HG03039 (cell line): ENCODE data around the gene B3GNT8.
"Not testable (repeated sequence)": the region's sequence is repeated elsewhere in the genome, so short reads cannot be mapped to it uniquely, and the experiment has no call there.

Source experiments
- ATAC-seq: cut with Tn5 transposase; IDR thresholded peaks from one replicate; pipeline ENCODE4 v1.9.1; 2021; ENCODE audit warnings: mild to moderate bottlenecking, moderate library complexity; ENCODE audit not compliant: unreplicated experiment

B3GNT8 gene, protein sequence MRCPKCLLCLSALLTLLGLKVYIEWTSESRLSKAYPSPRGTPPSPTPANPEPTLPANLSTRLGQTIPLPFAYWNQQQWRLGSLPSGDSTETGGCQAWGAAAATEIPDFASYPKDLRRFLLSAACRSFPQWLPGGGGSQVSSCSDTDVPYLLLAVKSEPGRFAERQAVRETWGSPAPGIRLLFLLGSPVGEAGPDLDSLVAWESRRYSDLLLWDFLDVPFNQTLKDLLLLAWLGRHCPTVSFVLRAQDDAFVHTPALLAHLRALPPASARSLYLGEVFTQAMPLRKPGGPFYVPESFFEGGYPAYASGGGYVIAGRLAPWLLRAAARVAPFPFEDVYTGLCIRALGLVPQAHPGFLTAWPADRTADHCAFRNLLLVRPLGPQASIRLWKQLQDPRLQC

DNA sequence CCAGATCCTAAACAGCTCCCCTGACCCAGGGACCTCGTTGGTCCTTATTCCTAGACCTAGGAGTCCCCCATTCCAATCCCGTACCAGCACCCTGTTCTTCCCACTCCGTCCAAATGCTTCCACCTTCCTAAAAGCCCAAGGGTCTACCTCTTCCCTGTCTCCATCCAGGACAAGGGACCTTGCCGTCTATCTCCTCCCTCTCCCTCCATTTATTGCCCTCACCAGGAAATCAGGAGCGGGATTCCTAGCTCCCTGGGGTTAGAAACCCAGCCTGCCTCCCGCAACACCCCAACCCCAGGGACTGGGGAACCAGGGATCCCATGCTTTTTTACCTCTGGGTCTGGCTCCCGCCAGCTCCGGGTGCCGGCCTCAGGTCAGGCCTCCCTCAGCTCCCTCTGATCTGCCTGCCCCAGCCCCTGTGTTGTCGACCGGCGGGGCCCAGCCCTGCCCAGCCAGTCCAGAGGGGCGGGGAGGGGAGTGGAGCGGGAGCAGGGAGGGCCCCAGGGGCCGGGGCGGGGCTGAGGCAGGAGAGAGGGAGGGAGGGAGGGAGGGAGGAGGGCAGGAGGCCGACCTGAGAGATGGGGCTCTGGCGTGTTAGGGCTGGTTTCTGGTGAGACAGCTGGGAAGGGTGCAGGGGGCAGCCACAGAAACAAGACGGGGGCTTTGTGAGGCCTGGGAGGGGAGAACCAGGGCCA, at the start of gene B3GNT8:
Gene B3GNT8 (minus strand): TSS at position 423 of the 695 bp plus-strand sequence. CDS start 596 bp downstream, outside the sequence.
- ATAC-seq: no peak

DNA sequence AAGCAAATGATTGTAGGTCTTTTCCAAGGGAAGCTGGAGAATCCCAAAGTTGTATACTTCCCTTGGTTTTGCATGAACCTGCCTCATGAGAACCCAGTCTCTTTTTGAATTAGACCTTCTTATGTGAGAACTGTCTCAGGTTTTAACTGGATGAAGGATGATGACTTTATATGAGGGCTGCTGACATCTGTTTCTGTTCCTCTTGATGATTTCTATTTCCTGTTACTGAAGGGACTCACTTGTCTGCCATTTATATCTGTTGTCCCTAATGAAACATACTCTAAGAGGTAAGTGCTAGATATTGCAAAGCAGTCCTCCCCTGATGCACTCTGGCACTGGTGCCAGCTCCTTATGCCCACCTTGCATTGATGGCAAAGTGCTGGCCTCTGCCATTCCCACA, 49.4 kb upstream of the B3GNT8 start:
- ATAC-seq: no peak

DNA sequence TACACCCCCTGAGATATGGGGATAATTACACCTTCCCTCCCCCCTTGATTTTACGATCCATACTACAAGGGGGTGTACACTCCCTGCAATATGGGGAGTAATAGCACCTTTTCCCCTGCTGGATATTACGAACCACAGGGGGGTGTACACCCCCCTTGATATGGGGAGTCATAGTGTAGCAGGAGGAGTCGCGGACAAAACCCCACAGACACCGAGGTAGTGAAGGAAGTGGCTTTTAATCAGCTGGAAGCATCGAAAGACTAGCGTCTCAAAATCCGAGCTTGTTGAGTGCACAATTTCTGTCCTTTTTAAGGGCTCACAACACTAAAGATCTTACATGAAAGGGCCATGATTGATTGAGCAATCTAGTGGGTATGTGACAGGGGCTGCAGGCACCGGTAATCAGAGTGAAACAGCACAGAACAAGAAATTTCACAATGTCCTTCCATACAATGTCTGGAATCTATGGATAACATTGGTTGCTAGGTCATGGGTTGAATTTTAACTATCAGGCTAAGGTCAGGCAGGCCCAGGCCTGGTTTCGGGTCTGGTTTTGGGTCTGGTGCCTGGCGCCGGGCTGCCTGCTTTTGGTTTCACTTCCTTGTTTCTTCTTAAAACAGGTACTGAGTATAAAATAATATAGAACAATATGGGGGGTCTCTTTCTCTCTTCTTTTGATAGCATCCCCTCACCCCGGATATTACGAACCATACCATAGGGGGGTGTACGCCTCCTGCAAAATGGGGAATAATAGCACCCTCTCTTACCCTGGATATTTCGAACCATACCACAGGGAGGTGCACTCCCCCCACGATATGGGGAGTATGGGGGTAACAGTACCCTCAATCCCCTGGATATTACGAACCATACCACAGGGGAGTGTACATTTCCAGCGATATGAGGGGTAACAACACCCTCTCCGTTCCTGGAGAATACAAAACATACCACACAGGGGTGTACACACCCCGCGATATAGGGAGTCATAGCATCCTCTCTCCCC, 36.4 kb upstream of the B3GNT8 start:
- not testable (repeated sequence) for ATAC-seq

DNA sequence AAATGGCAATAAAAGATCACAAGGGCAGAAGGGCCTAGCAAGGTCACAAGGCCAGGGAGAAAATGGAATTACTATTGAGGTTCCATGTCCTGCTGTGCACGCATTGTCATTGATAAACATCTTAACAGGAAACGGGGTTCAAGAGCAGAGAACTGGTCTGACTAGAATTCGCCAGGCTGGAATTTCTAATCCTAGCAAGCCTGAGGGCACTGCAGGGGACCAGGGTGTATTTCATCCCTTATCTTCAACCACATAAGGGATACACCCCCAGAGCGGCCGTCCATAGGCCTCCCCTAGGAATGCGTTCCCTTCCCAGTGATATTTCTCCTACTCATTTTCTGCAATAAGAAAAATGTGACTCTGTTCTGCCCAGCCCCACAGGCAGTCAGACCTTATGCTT, 35.3 kb upstream of the B3GNT8 start:
- ATAC-seq: no peak

DNA sequence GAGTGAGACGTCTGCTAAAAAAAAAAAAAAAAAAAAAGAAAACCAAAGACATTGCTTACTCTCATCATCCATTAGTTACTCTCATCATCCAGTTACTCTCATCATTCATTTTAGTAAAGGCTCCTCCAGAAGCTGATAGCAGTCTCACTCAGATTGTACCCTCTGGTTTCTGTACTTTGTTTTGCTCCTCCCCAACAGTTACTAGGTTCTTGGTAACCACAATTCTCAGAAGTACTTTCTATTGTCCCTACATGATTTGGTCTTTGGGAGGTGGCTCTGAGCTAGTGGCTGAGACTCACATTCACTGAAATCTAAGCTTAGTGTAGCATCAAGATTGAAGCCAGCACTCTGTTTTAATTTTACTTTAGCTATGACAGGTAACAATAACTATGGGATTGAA, 30.1 kb upstream of the B3GNT8 start:
- ATAC-seq: no peak

DNA sequence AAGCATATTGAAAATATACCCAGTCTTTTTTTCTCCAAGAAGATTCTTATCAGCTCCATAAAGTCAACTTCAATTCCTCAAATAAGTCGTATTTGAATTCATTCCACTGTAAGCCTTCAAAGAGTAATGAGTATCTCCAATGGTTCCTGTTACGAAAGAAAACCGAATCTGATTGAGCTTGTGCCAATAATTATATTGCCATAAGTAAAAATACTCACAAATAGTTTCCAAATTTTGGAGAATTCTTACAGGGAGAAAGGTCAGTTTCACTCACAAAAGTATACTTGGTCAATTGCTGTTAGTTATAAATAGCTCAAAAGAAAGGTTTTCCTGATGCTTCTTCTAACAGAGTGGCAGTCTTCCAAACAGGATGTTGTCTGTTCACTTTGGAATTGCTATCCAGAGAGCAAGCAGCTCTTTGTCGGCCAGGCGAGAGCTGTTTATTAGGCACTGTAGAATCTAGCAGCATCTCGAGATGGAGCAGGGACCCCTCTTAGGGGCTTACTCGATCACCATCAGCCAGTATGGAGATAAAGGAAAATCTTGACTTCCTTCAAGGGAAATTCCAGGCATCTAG, 29.3 kb upstream of the B3GNT8 start:
- ATAC-seq: no peak

DNA sequence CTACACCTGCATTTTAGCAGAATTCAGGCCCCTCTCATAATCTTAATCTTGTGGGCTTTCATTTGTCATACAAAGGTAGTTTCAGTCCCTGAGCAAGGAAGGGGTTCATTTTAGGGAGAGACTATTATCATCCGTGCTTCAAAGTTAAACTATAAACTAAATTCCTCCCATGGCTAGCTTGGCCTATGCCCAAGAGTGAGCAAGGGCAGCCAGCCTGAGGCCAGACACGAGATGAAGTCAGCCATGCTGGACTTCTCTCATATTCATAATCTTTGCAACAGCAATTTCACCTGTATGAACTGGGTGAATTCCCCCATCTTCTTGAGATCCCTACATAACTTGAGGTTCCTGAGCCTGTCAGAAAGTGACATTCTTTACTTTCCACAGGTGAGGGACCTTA, 28.8 kb upstream of the B3GNT8 start:
- ATAC-seq: no peak

DNA sequence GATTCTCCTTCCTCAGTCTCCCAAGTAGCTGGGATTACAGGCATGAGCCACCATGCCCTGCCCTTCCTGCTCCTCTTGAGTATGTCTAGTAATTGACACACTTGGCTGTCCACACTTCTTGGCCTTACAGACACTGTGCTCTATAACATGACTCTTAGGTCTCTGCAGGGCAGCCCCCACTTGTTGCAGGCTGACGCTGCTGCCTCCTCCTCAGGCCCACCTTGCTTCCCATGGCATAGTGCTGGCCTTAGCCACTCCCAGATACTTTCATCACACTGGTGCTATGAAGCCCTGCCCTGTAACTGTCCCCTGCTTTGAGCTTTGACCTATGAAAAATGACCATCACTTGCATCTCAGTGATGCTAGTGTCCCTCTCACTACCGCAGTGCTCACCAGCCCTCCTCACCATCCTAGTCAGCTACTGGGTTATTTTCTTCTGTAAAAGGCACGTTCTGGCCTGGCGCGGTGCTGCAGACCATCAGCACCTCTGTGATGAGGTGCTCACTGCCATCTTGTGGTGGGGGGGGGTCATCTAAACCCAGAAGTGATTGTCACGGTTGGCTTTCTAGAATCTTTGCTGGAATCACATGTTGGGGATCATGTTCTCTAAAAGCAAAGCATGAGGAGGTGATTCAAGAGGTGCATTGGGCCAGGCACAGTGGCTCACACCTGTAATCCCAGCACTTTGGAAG, 25.6 kb upstream of the B3GNT8 start:
- no peak for ATAC-seq

DNA sequence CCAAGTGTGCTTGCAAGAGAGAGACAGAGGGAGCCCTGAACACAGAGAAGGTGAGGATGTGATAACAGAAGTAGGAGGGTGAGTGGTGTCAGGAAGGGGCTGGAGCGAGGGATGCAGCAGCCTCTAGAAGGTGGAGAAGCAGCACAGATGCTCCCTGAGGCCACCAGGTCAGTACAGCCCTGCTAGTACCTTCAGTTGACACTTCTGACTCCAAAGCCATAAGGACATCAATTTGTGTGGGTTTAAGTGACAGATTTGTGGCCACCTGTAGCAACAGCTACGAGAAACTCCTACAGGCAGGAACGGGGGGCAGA, 22.6 kb upstream of the B3GNT8 start:
- no peak for ATAC-seq

DNA sequence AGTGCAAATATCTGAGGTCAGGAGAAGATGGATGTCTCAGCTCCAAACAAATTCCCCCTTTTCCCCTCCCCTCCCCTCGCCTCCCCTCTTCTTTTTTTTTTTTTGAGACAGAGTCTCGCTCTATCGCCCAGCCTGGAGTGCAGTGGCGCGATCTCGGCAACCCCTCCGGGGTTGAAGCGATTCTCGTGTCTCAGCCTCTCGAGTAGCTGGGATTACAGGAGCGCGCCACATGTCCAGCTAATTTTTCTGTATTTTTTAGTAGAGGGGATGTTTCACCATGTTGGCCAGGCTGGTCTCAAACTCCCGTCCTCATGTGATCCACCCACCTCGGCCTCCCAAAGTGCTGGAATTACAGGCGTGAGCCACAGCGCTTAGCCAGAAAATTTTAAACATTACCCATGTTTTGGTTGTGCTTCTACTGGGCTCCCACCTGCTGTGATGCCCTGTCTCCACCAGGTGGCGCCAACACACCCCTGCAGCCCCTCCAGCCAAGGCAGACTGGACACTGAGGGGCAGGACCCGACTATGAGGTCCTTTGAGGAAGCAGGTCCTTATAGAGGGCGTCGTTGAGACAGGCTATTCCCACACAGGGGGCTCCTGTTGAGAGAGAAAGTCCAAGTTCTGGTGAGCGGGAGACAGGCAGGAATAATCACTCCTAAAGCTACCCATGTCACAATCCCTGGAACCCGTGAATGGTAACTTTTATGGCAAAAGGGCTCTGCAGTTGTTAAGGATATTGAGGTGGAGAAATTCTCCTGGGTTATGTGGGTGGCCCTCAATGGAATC, 22.1 kb upstream of the B3GNT8 start:
- ATAC-seq: no peak

DNA sequence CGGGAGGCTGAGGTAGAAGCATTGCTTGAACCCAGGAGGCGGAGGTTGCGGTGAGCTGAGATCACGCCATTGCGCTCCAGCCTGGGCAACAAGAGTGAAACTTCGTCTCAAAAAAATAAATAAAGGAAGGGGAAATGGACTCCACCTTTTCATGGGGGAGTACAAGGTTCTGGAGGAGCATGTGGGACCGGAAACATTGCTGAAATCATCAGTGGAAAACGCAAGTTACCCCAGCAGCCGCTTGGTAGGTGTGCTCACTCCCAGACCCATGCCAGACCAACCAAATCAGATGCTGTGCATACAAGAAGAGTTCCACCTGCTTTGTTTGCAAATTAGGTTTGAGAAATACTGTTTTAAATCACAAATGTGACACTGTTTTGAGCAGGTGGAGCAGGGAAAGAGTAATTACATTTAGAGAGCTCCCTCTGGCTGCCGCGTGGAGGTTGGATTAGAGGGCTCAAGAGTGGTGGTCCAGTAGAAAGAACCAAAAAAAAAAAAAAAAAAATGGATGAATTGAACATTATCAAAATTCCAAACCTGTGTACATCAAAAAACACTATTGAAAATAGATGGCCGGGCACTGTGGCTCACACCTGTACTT, 20.7 kb upstream of the B3GNT8 start:
- ATAC-seq: no peak

DNA sequence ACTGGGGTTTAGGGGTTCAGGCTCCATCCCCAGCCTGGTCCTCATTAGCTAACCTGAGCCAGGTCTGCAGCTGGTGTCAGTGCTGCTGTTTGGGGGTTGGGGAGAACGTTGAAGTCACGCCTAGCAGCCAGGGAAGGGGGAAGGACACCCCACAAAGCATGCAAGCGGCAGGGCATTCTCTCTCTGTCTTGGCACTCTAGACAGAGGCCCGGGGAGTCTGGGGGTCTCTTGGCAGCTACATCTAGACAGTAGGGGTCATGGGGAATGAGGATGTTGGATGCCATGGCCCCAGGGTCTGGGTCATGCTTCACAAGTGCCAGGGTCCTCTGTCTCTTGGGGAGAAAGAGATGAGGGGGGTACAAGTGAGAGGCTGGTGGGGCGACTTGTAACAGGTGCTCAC, 18.4 kb upstream of the B3GNT8 start:
- ATAC-seq: no peak

DNA sequence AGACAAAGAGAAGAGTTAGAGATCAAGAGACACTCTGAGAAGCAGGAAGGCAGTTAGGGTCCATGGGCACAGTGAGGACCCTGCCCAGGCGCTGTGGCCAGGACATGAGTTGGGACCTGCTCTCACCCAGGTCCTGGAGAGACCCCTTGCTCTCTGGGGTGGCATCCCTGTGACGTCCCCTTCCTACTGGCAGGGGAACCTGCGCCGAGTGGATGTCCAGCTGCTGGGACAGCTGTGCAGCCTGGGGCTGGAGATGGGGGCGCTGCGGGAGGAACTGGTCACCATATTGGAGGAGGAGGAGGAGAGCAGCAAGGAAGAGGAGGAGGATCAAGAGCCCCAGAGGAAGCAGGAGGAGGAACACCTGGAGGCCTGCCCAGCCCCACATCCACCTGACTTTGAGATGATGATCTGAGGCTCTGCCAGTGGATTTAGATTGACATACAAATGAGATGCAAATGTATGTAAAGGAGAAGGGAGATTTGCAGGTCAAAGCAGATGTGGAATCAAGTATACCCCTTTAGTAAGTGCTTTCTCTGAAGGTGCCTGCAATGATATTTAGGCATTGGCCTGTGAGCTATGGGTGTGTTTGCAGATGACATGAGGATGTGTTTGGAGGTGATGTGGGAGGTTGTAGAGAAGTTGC, 16.8 kb upstream of the B3GNT8 start:
- ATAC-seq: no peak

DNA sequence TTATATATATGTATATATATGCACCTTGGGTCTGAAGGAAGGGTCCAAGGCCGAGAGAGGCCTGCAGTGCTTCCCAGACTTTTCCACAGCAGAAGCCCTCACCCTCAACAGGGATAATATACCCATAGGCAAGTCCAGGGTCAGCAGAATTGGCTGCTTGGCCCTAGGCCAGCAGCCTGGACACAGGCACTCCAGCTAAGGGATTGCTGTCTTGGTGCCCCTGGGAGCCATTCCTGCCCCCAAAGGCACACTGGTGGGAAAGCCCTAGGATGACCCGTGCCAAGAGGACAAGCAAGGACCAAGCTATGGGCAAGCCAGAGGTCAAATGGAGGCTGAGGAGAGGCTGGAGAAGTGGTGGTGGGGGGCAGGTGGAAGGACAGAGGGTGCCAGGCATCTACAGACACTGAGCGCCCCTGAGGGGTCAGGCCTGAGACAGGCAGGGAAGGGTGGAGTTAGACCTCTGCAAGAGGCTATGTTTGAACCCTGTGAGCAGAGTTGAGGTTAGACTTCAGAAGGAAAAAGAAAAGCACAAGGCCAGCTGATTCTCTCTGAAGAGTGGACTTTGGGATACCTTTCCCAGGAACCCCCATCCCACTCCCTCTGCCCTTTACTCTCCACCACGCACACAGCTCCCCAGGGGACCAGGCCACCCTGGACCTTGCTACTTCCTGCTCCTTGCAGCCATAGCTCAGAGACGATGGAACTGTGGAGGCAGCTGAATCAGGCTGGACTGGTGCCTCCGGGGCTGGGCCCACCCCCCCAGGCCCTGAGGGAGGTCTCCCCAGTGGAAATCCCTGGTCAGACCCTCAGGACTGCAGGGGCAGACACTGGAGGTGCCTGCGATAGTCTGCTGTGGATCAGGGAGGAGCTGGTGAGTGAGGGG, 15.5 kb upstream of the B3GNT8 start, which contains the start of gene ERICH4:
Gene ERICH4 (plus strand): TSS at position 684 of the 883 bp plus-strand sequence. CDS start 14 bp downstream, at position 698.
- no peak for ATAC-seq

DNA sequence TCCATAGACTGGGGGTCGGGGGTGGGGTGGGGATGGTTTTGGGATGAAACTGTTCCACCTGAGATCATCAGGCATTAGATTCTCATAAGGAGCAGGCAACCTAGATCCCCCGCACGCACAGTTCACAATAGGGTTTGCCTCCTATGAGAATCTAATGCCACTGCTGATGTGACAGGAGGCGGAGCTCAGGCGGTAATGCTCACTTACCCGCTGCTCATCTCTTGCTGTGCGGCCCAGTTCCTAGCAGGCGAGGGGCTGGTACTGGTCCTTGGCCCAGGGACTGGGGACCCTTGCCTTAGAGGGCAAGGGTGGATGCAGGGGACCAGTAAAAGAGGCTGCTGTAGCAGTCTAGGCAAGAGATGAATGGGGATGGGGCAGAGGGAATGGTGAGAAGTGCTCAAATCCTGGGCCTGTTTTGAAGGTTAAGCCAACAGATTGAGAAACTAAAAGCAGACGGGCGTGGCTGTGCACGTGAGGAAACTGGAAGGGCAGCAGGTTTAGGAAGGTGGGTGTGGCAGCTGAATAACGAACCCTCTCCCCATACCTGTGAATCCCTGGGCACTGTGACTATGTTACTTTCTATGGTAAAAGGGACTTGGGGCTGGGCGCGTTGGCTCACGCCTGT, 14.3 kb upstream of the B3GNT8 start:
- no peak for ATAC-seq

DNA sequence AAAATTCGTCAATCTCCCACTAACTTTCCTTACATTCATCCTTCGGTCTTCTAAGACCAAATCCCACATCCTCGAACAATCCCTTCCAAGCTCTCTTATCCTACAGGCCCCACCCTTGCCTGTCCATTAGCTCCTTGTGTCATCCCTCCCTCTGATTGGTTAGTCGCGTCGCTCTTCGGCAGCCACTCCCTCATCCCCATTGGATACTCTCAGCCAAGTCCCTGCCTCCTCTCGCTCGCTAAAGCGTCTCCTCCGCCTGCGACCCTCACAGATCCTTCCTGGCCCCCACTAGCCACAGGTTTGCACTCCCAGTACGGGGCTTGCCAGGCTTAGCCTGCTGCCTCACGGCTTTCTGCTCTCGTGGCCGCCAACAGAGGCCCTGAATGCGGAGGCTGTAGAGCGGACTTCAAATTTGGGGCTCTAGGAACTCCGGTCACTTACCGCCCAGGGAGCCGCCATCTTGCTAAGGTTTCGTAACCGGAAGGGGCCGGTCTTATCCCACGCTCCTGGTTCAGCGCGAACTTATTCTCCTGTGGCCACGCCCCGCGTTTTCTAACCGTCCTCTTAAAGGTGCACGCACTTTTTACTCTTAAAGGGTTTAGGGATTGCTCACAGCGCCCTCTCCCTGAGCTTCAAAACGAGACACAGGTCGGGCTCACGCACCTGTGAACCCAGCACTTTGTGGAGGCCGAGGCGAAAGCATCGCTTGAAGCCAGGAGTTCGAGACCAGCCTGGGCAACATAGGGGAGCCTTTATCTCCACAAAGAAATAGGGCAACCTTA, 12.5 kb upstream of the B3GNT8 start, which contains the start of gene DMAC2:
Gene DMAC2 (minus strand): TSS at position 472 of the 782 bp plus-strand sequence. CDS start 13 bp downstream, at position 459.
- peak; percentile 81 for ATAC-seq
